Cerebellar nuclear complex (tissue), 1 donor: ENCODE results near the gene CMSS1.
"Not testable (repeated sequence)": the region's sequence is repeated elsewhere in the genome, so short reads cannot be mapped to it uniquely, and the experiment has no call there.

Source experiments
- DNase-seq, 2 experiments: peaks; one replicate each; lab custom pipeline; 2025; lab: John Stamatoyannopoulos, UW

Gene CMSS1

GRCh38 chr3:99818818-99819217 is 1.2 kb downstream of the CMSS1 start:
- no peak for DNase-seq

GRCh38 chr3:99823723-99824711 is 6.4 kb downstream of the CMSS1 start:
- no peak for DNase-seq

GRCh38 chr3:99825004-99825640 is 7.5 kb downstream of the CMSS1 start:
- no peak for DNase-seq

GRCh38 chr3:99829844-99830243 is 12.2 kb downstream of the CMSS1 start:
- DNase-seq: no peak

- DNase-seq: no peak
Measured at GRCh38 chr3:99833617-99834205, 16.0 kb downstream of the CMSS1 start.

- no peak for DNase-seq
Measured at GRCh38 chr3:99834211-99834957, 16.7 kb downstream of the CMSS1 start.

GRCh38 chr3:99836681-99837080 is 19.0 kb downstream of the CMSS1 start:
- DNase-seq: no peak

GRCh38 chr3:99837715-99838114 is 20.1 kb downstream of the CMSS1 start:
- no peak for DNase-seq

GRCh38 chr3:99838755-99839154 is 21.1 kb downstream of the CMSS1 start:
- no peak for DNase-seq

GRCh38 chr3:99839613-99840012 is 22.0 kb downstream of the CMSS1 start:
- no peak for DNase-seq

- not testable (repeated sequence) for DNase-seq
Measured at GRCh38 chr3:99841949-99842348, 24.3 kb downstream of the CMSS1 start.

- DNase-seq: no peak
Measured at GRCh38 chr3:99842826-99843589, 25.3 kb downstream of the CMSS1 start.

- no peak for DNase-seq
Measured at GRCh38 chr3:99843590-99844258, 26.1 kb downstream of the CMSS1 start.

- no peak for DNase-seq
Measured at GRCh38 chr3:99845331-99845730, 27.7 kb downstream of the CMSS1 start.

GRCh38 chr3:99845999-99846398 is 28.3 kb downstream of the CMSS1 start:
- DNase-seq: no peak

- DNase-seq: no peak
Measured at GRCh38 chr3:99846477-99847160, 29.0 kb downstream of the CMSS1 start.

- DNase-seq: no peak
Measured at GRCh38 chr3:99848433-99848832, 30.8 kb downstream of the CMSS1 start.

GRCh38 chr3:99850608-99851007 is 32.9 kb downstream of the CMSS1 start:
- no peak for DNase-seq

GRCh38 chr3:99851955-99852354 is 34.3 kb downstream of the CMSS1 start:
- no peak for DNase-seq

GRCh38 chr3:99852851-99853250 is 35.2 kb downstream of the CMSS1 start:
- DNase-seq: no peak
